Heart left ventricle (tissue), 16 donors: Measurements from ENCODE around the gene RPS6KA5. TPM values are rescaled to one million over a fixed set of nuclear protein-coding genes. Genes with fewer than 3 reads are reported as not detected.
A peak's percentile ranks its signal among the peaks of the same experiment; 100 is the strongest.

Experiments used
- ATAC-seq, 4 donors: fragments of 200-7000 bp; cut with Tn5 transposase; one replicate each; pipeline ENCODE4 v1.9.1; 2020 to 2022; ENCODE audit warnings: moderate library complexity in 4 of 4, mild to moderate bottlenecking in 3 of 4, moderate number of reproducible peaks in 1 of 4
- DNase-seq, 5 donors: peaks; one replicate each; pipeline ENCODE4 v3.0.0-alpha.2; 2020
- H3K27ac ChIP-seq, 12 donors: fragments of 200-600 bp; sonication (generic) in 4 of 12; one replicate each; pipeline versions ENCODE4 v1.5.0 to v1.8.0; 2016 to 2022; ENCODE audit warnings: mild to moderate bottlenecking in 2 of 12
- H3K27me3 ChIP-seq, 9 donors: fragments of 200-600 bp; sonication (generic) in 2 of 9; one replicate each; pipeline versions ENCODE4 v1.5.1 to v1.8.0; 2016 to 2022; ENCODE audit warnings: mild to moderate bottlenecking in 3 of 9
- H3K36me3 ChIP-seq, 9 donors: fragments of 200-600 bp; sonication (generic) in 2 of 9; one replicate each; pipeline versions ENCODE4 v1.5.0 to v1.8.0; 2018 to 2022; ENCODE audit warnings: mild to moderate bottlenecking in 2 of 9
- H3K4me1 ChIP-seq, 12 donors: fragments of 200-600 bp; sonication (generic) in 4 of 12; one replicate each; pipeline versions ENCODE4 v1.5.0 to v1.8.0; 2016 to 2022; ENCODE audit warnings: mild to moderate bottlenecking in 3 of 12
- H3K4me3 ChIP-seq, 12 donors: fragments of 200-600 bp; sonication (generic) in 4 of 12; one replicate each; pipeline versions ENCODE4 v1.5.0 to v1.8.0; 2017 to 2022; ENCODE audit warnings: mild to moderate bottlenecking in 9 of 12, moderate library complexity in 4 of 12
- H3K9me3 ChIP-seq, 12 donors: fragments of 200-600 bp; sonication (generic) in 4 of 12; one replicate each; pipeline versions ENCODE4 v1.5.0 to v1.8.0; 2016 to 2022; ENCODE audit warnings: mild to moderate bottlenecking in 1 of 12
- CTCF ChIP-seq, 12 donors: fragments of 200-600 bp; sonication (generic) in 4 of 12; IDR thresholded peaks; one replicate each; pipeline versions ENCODE4 v1.5.0 to v1.8.0; 2018 to 2022; ENCODE audit warnings: antibody characterized with exemption in 12 of 12, mild to moderate bottlenecking in 5 of 12
- POLR2A ChIP-seq, 2 donors: fragments of 450-650 bp; IDR thresholded peaks; one replicate each; pipeline ENCODE4 v1.6.1; 2017; ENCODE audit warnings: antibody characterized with exemption in 2 of 2, mild to moderate bottlenecking in 2 of 2, moderate library complexity in 2 of 2
- WGBS, 4 donors: extraction: QIAGEN DNeasy Blood & Tissue Kit in 2 of 4; methylation state at CpG; one replicate each; pipeline versions ENCODE4 v1.1.5 to v1.1.7; 2013 to 2018; 5-methylcytosine and 5-hydroxymethylcytosine counted together
- intact Hi-C, 10 donors: fragments of 100-400 bp; cut with DNase I; formaldehyde crosslinking; loops; one replicate each; pipeline versions ENCODE4 v1.11.1 to v1.14.2; 2022
- polyA plus RNA-seq, 2 donors: library from polyadenylated mRNA; stranded (reverse); fragments of 200-250 nt; gene quantifications; one replicate each; pipeline ENCODE4 v1.2.3, GENCODE V29; 2013
- total RNA-seq, 9 donors: library from RNA; depleted of rRNA in 2 of 9; stranded (reverse); fragments of >200 nt in 2 of 9; fragmentation: NEBNext Ultra II Directional in 3 of 9; extraction: Animal tissue kit (Norgen Biotek cat#: 25700) in 3 of 9; gene quantifications; one replicate each; pipeline versions ENCODE4 v1.1.0 to v1.2.4, GENCODE V29; 2016 to 2023
- donor health status: ischemic (EF 13 %, LVEDD 7.1; RV severe dilation, severe dysfunction).
- donor health status: healthy with polysubstance abuse.
- donor health status: DM: no; HTN: yes; CAD: no.
- donor health status: DM: no; HTN: no; CAD: no.
- donor health status: ischemic (EF 25% LVEDD 6.9; RV normal size, moderate dysfunction).
- donor health status: ischemic (EF 25% LVEDD 5.7; RV mildly dilated, moderate dysfunction).
- donor health status: healthy.
- donor health status: DM: yes; HTN: yes; CAD: no.
- donor health status: ischemic (EF 35%, LVEDD 5.7; RV mildly dilated, moderate dysfunction).
- donor health status: nonischemic (EF 11% LVEDD 7.7; RV severe dilation, severe dysfunction).
- donor health status: DM: yes; HTN: yes; CAD: no.
- donor health status: PGD.
- donor health status: ischemic (EF 29% LVEDD 5.4; RV normal size, mild dysfunction).
- donor health status: nonischemic (EF 23%, LVEDD 6.1; RV moderate dilation, normal function).

Gene RPS6KA5
- total and polyA plus RNA-seq, 11 donors, result 0.72 to 13.3 (median 8.5) TPM

GRCh38 chr14:90870950-90871604 lies 189.4 kb downstream of the RPS6KA5 start:
- H3K4me1 ChIP-seq, result peaks cover 0 to 47% (median 10%) of the 10 kb centered on the region in 12 donors
- intact Hi-C loops, result no loop called here
- no peak overlapping the region for H3K27ac ChIP-seq

GRCh38 chr14:90867501-90867900 lies 192.9 kb downstream of the RPS6KA5 start:
- ATAC-seq (peak in 1 of 4 donors; percentile 33), DNase-seq (no peak)
- Histone ChIP-seq H3K4me1 (peaks cover 0 to 35% (median 10%) of the 10 kb centered on the region in 12 donors), H3K27me3 (no peaks in the 10 kb centered on the region), H3K4me3 (no peak overlapping the region), H3K9me3 (no peaks in the 10 kb centered on the region), H3K27ac (peak overlapping the region in 10 of 12 donors; percentile 7 to 70 (median 34)), H3K36me3 (no peaks in the 10 kb centered on the region)
- TF ChIP-seq CTCF (IDR thresholded peaks at IDR 0.05), result no peak
- no peak for TF ChIP-seq POLR2A (IDR thresholded peaks at IDR 0.05)
- intact Hi-C loops, result no loop called here

More at GRCh38 chr14:90870950-90871604, 189.4 kb downstream of the RPS6KA5 start:
- WGBS, 4 donors, result 63 to 83% (median 79%) methylated on average over 1 of the region's 1 CpG
- H3K9me3 ChIP-seq, result no peaks in the 10 kb centered on the region
- H3K4me3 ChIP-seq, result no peak overlapping the region
- DNase-seq (no peak), ATAC-seq (no peak)
- H3K36me3 ChIP-seq, result peaks cover 0 to 14% (median 2%) of the 10 kb centered on the region in 9 donors
- TF ChIP-seq CTCF (IDR thresholded peaks at IDR 0.05), result no peak
- TF ChIP-seq POLR2A (IDR thresholded peaks at IDR 0.05), result no peak
- no peaks in the 10 kb centered on the region for H3K27me3 ChIP-seq

- H3K27ac ChIP-seq, result peak overlapping the region in 11 of 12 donors; percentile 4 to 70 (median 36)
- ATAC-seq (peak in 2 of 4 donors; percentile 53 to 65), DNase-seq (no peak)
- peaks cover 0 to 32% (median 7%) of the 10 kb centered on the region in 12 donors for H3K4me1 ChIP-seq
- TF ChIP-seq POLR2A (IDR thresholded peaks at IDR 0.05) (no peak), CTCF (IDR thresholded peaks at IDR 0.05) (no peak)
- no peaks in the 10 kb centered on the region for H3K27me3 ChIP-seq
- H3K4me3 ChIP-seq, result no peak overlapping the region
- no peaks in the 10 kb centered on the region for H3K36me3 ChIP-seq
- intact Hi-C loops, result no loop called here
- no peaks in the 10 kb centered on the region for H3K9me3 ChIP-seq
Observed at GRCh38 chr14:90866833-90867232, 193.6 kb downstream of the RPS6KA5 start.

- no peaks in the 10 kb centered on the region for H3K9me3 ChIP-seq
- intact Hi-C loops, result no loop called here
- no peak overlapping the region for H3K27ac ChIP-seq
- H3K36me3 ChIP-seq, result no peaks in the 10 kb centered on the region
- ATAC-seq (no peak), DNase-seq (no peak)
- WGBS, 4 donors, result 97 to 99% (median 98%) methylated on average over 2 of the region's 2 CpGs
- H3K4me1 ChIP-seq, result peaks cover 0 to 21% (median 4%) of the 10 kb centered on the region in 12 donors
- TF ChIP-seq CTCF (IDR thresholded peaks at IDR 0.05) (no peak), POLR2A (IDR thresholded peaks at IDR 0.05) (no peak)
- H3K4me3 ChIP-seq, result no peak overlapping the region
- no peaks in the 10 kb centered on the region for H3K27me3 ChIP-seq
Observed at GRCh38 chr14:90864741-90865140, 195.7 kb downstream of the RPS6KA5 start.
